Tibial nerve (tissue), 4 donors: ENCODE data around the gene RYR1. TPM values are rescaled to one million over a fixed set of nuclear protein-coding genes. Genes with fewer than 3 reads are reported as not detected.

Experiments used
- DNase-seq, 2 donors: peaks; one replicate each; pipeline ENCODE4 v3.0.0-alpha.2; 2019; ENCODE audit warnings: low spot score in 2 of 2
- H3K27ac ChIP-seq, 4 donors: fragments of 200-600 bp; sonication (generic) in 3 of 4; one replicate each; pipeline ENCODE4 v1.5.1; 2017 to 2019; ENCODE audit warnings: mild to moderate bottlenecking in 1 of 4
- H3K27me3 ChIP-seq, 2 donors: fragments of 200-600 bp; sonication (generic) in 1 of 2; one replicate each; pipeline versions ENCODE4 v1.5.1 to v1.6.0; 2017 to 2019
- H3K36me3 ChIP-seq, 3 donors: fragments of 200-600 bp; sonication (generic); one replicate each; pipeline ENCODE4 v1.5.1; 2018 to 2019
- H3K4me1 ChIP-seq, 4 donors: fragments of 200-600 bp; sonication (generic) in 3 of 4; one replicate each; pipeline ENCODE4 v1.5.1; 2017 to 2019
- H3K4me3 ChIP-seq, 4 donors: fragments of 200-600 bp; sonication (generic) in 3 of 4; one replicate each; pipeline ENCODE4 v1.5.1; 2017 to 2019; ENCODE audit warnings: mild to moderate bottlenecking in 1 of 4, moderate library complexity in 1 of 4
- H3K9me3 ChIP-seq, 4 donors: fragments of 200-600 bp; sonication (generic) in 3 of 4; one replicate each; pipeline ENCODE4 v1.5.1; 2017 to 2019
- EP300 ChIP-seq, 2 donors: sonication (generic); formaldehyde crosslinking; IDR thresholded peaks; one replicate each; pipeline ENCODE4 v1.6.1; 2017; ENCODE audit warnings: antibody characterized with exemption in 2 of 2, mild to moderate bottlenecking in 1 of 2
- POLR2A ChIP-seq, 2 donors: fragments of 450-650 bp; IDR thresholded peaks; one replicate each; pipeline ENCODE4 v1.6.1; 2017; ENCODE audit warnings: antibody characterized with exemption in 2 of 2, mild to moderate bottlenecking in 2 of 2, moderate library complexity in 2 of 2
- WGBS, 2 donors: methylation state at CpG; one replicate each; pipeline ENCODE4 v1.1.5; 2018; 5-methylcytosine and 5-hydroxymethylcytosine counted together
- total RNA-seq, 4 donors: library from RNA; depleted of rRNA; stranded (reverse); fragments of >200 nt; gene quantifications; one replicate each; pipeline ENCODE4 v1.1.0, GENCODE V29; 2016
- TF ChIP-seq, protein P1 (sequence below), 5 experiments: fragments of 200-600 bp in 3 of 5; fragments of 450-650 bp in 2 of 5; sonication (generic) in 3 of 5; IDR thresholded peaks; one replicate each; pipeline ENCODE4 v1.5.1; 2016 to 2019; ENCODE audit warnings: antibody characterized with exemption in 5 of 5, mild to moderate bottlenecking in 3 of 5, moderate library complexity in 2 of 5

The RYR1 gene
- total RNA-seq, 4 donors from 2014 or later: 5.7 to 18.1 (median 12.0) TPM

DNA sequence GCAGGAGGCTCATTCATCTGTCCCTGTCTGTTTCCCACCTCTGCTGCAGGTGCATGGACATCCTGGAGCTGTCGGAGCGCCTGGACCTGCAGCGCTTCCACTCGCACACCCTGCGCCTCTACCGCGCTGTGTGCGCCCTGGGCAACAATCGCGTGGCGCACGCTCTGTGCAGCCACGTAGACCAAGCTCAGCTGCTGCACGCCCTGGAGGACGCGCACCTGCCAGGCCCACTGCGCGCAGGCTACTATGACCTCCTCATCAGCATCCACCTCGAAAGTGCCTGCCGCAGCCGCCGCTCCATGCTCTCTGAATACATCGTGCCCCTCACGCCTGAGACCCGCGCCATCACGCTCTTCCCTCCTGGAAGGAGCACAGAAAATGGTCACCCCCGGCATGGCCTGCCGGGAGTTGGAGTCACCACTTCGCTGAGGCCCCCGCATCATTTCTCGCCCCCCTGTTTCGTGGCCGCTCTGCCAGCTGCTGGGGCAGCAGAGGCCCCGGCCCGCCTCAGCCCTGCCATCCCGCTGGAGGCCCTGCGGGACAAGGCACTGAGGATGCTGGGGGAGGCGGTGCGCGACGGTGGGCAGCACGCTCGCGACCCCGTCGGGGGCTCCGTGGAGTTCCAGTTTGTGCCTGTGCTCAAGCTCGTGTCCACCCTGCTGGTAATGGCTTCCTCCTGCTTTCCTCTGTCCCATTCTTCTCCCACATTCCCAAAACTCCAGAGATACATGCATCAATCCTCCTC, 52.2 kb downstream of the RYR1 start:
- H3K36me3 ChIP-seq: no peaks in the 10 kb centered on the region
- no peak overlapping the region for H3K4me3 ChIP-seq
- no peaks in the 10 kb centered on the region for H3K4me1 ChIP-seq
- no peaks in the 10 kb centered on the region for H3K27me3 ChIP-seq
- 91 to 93% methylated on average over 49 of the region's 49 CpGs for WGBS, 2 donors
- TF ChIP-seq EP300 (IDR thresholded peaks at IDR 0.05) (no peak), POLR2A (IDR thresholded peaks at IDR 0.05) (no peak)
- TF ChIP-seq, protein P1, sequence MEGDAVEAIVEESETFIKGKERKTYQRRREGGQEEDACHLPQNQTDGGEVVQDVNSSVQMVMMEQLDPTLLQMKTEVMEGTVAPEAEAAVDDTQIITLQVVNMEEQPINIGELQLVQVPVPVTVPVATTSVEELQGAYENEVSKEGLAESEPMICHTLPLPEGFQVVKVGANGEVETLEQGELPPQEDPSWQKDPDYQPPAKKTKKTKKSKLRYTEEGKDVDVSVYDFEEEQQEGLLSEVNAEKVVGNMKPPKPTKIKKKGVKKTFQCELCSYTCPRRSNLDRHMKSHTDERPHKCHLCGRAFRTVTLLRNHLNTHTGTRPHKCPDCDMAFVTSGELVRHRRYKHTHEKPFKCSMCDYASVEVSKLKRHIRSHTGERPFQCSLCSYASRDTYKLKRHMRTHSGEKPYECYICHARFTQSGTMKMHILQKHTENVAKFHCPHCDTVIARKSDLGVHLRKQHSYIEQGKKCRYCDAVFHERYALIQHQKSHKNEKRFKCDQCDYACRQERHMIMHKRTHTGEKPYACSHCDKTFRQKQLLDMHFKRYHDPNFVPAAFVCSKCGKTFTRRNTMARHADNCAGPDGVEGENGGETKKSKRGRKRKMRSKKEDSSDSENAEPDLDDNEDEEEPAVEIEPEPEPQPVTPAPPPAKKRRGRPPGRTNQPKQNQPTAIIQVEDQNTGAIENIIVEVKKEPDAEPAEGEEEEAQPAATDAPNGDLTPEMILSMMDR (IDR thresholded peaks at IDR 0.05): no peak
- no peak overlapping the region for H3K27ac ChIP-seq
- H3K9me3 ChIP-seq: peaks cover 0 to 20% (median 0%) of the 10 kb centered on the region in 4 donors
- DNase-seq: no peak

- Histone ChIP-seq H3K4me3 (no peak overlapping the region), H3K4me1 (no peaks in the 10 kb centered on the region), H3K27ac (no peak overlapping the region), H3K36me3 (no peaks in the 10 kb centered on the region), H3K27me3 (no peaks in the 10 kb centered on the region), H3K9me3 (peaks cover 0 to 31% (median 0%) of the 10 kb centered on the region in 4 donors)
- no peak for DNase-seq
- 92 to 94% methylated on average over 6 of the region's 6 CpGs for WGBS, 2 donors
- TF ChIP-seq, protein P1 (IDR thresholded peaks at IDR 0.05): no peak
- TF ChIP-seq EP300 (IDR thresholded peaks at IDR 0.05): no peak
- no peak for TF ChIP-seq POLR2A (IDR thresholded peaks at IDR 0.05)
Measured at GRCh38 chr19:38486731-38487336, 53.3 kb downstream of the RYR1 start.

- no peak for DNase-seq
- 87 to 88% methylated on average over 3 of the region's 3 CpGs for WGBS, 2 donors
- Histone ChIP-seq H3K4me1 (no peaks in the 10 kb centered on the region), H3K4me3 (no peak overlapping the region), H3K9me3 (peaks cover 0 to 40% (median 0%) of the 10 kb centered on the region in 4 donors), H3K27ac (no peak overlapping the region), H3K36me3 (no peaks in the 10 kb centered on the region), H3K27me3 (no peaks in the 10 kb centered on the region)
- TF ChIP-seq EP300 (IDR thresholded peaks at IDR 0.05) (no peak), POLR2A (IDR thresholded peaks at IDR 0.05) (no peak)
- TF ChIP-seq, protein P1 (IDR thresholded peaks at IDR 0.05): no peak
Measured at GRCh38 chr19:38488096-38488495, 54.6 kb downstream of the RYR1 start.

DNA sequence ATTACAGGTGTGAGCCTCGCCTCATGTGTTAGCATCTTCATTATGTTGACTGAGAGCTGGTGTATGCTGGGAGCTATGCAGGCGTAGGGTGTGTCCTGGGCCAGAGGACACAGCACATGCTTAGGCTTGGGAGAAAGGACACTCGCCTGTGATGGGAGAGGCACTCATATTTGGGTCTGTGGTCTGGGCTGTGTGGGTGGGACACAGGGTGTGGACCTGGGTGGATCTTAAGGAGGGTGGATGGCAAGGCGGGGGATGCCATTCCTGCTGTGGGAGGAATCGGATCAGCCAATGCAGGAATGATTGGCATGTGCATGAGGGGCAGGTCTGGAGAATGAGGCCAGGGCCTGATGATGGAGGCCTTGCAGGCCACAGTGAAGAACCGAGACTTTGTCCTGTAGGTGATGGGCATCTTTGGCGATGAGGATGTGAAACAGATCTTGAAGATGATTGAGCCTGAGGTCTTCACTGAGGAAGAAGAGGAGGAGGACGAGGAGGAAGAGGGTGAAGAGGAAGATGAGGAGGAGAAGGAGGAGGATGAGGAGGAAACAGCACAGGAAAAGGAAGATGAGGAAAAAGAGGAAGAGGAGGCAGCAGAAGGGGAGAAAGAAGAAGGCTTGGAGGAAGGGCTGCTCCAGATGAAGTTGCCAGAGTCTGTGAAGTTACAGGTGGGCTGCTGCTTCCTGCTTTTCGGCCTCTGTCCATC, 55.4 kb downstream of the RYR1 start:
- Histone ChIP-seq H3K27ac (no peak overlapping the region), H3K27me3 (no peaks in the 10 kb centered on the region), H3K4me3 (no peak overlapping the region), H3K4me1 (no peaks in the 10 kb centered on the region), H3K9me3 (peaks cover 0 to 40% (median 0%) of the 10 kb centered on the region in 4 donors), H3K36me3 (no peaks in the 10 kb centered on the region)
- no peak for DNase-seq
- TF ChIP-seq, protein P1 (IDR thresholded peaks at IDR 0.05): no peak
- no peak for TF ChIP-seq EP300 (IDR thresholded peaks at IDR 0.05)
- TF ChIP-seq POLR2A (IDR thresholded peaks at IDR 0.05): no peak
- WGBS, 2 donors: 83 to 88% methylated on average over 9 of the region's 9 CpGs

DNA sequence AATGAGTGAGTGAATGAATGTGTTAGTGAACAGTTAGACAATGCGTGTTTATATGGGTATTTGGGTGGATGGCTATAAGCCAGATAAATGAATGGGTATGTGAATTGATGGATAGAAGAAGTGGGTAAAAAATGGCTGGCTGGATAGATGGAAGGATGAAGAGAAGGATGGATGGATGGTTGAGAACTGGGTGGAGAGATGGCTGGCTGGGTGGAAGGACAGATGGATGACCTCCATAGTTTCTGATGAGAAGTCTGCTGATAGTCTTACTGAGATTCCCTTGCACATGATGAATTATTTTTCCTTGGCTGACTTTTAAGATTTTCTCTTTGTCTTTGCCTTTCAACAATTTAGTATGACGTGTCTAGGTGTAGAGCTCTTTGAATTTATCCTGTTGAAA, 57.4 kb downstream of the RYR1 start:
- TF ChIP-seq EP300 (IDR thresholded peaks at IDR 0.05): no peak
- no peak for TF ChIP-seq POLR2A (IDR thresholded peaks at IDR 0.05)
- TF ChIP-seq, protein P1 (IDR thresholded peaks at IDR 0.05): no peak
- no peaks in the 10 kb centered on the region for H3K27me3 ChIP-seq
- H3K9me3 ChIP-seq: peaks cover 0 to 34% (median 0%) of the 10 kb centered on the region in 4 donors
- no peak for DNase-seq
- H3K36me3 ChIP-seq: no peaks in the 10 kb centered on the region
- H3K4me3 ChIP-seq: no peak overlapping the region
- WGBS, 2 donors: 86 to 92% methylated on average over 2 of the region's 2 CpGs
- no peaks in the 10 kb centered on the region for H3K4me1 ChIP-seq
- H3K27ac ChIP-seq: no peak overlapping the region
